COLO829 (cell line): ENCODE data around the gene TRIM50.
"Not testable (repeated sequence)": the region's sequence is repeated elsewhere in the genome, so short reads cannot be mapped to it uniquely, and the experiment has no call there.

Experiments
- DNase-seq: peaks from one replicate; pipeline ENCODE4 v3.0.0; 2012; ENCODE audit warnings: low spot score

The TRIM50 gene

GRCh38 chr7:73314271-73314670 lies 13.6 kb downstream of the TRIM50 start:
- no peak for DNase-seq

- DNase-seq, result no peak
These were observed 14.4 kb downstream of the TRIM50 start for GRCh38 chr7:73313521-73313906.

DNA sequence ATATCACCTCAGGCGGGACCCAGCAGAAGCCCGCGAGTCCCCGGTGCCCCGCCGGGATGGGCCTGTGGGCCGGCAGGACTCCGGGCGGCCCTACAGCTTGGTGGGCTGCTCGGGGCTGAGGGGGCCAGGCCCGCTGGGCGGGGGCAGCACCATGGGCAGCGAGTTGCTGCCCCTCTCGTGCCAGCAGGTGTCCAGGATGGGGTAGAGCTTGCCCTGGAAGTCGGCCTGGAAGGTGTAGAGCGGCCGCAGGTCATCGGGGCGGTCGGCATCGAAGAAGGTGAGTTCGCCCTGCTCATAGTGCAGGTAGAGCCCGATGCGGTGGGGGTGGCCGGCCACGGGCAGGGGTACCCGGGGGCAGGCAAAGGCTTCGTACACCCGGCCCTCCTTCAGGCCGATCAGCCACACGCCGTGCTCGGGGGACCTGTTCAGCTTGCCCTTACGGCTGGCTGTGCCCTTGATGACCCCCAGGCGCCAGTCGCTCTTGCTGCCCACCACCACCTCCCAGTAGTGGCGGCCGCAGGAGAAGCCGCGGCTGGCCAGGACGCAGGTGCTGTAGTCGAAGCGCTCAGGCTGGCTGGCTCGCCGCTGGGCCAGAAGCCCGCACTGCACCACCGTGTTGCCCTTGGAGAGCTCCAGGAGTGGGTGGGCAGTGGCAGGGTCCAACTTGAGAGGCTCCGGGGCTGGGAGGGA lies 14.9 kb downstream of the TRIM50 start:
- DNase-seq, result no peak

DNA sequence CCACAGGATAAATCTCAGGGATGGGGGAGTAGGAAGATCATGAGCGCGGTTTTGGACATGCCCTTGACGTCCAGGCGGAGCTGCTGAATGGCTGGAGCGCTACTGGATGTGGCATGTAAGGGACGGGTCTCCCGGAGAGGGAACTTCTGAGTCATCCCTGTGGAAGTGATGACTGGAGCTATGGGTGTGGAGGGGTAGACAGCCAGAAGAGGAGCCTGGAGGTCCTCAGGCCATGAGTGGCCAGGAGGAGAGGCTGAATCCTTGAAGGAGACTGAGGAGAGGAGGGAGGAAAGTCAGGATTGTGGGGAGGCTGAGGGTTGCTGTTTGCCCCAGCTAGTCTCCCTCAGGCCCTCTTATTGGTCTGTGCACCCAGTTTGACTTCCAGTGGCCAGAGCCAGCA lies 16.5 kb downstream of the TRIM50 start:
- not testable (repeated sequence) for DNase-seq

DNA sequence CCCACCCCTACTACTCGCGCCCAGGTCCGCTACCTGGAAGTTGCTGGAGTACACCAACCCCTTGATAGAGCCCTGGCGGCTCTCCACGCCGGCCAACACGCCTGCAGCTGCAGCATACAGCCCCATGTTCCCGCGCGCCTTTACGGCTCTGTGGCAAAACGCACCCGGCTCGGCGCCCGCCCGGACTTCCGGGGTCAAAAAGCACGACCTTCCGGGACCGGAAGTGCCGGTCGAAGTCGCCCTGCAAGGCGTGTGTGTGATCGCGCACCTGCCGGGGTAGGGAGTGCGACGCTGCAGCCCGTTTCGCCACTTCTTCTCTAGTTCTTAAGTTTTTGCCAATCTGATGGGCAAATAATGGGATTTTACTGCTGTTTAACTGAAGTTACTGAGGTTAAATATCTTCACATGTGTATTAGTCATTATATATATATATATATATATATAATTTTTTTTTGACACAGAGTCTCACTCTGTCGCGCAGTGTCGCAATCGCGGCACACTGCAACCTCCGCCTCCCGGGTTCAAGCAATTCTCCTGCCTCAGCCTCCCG lies 19.1 kb downstream of the TRIM50 start, which contains the start of gene NSUN5:
TSS of gene NSUN5 (minus strand) at position 162 of the 550 bp plus-strand sequence. CDS start at position 126, 36 bp downstream.
- peak; percentile 75 for DNase-seq

GRCh38 chr7:73308074-73308664 lies 19.7 kb downstream of the TRIM50 start:
- DNase-seq, result no peak

DNA sequence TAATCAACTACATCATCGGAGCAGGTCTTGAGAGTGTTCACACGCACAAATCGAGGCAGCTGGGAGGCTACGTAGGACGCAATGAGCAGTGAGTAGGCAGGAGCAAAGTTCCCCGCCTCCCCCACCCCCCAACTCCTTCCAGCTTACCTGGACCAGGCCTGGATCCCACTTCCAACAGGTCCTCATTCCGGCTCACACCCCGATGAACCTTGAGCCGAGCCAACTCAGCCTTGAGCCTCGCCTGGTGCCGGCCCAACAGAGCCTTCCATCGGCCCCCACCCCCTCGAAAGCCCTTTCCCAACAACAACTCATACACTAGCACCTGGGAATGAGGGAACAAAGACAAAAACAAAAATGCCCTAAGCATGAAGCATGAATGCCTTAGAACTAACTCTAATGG lies 20.4 kb downstream of the TRIM50 start:
- DNase-seq, result no peak

DNA sequence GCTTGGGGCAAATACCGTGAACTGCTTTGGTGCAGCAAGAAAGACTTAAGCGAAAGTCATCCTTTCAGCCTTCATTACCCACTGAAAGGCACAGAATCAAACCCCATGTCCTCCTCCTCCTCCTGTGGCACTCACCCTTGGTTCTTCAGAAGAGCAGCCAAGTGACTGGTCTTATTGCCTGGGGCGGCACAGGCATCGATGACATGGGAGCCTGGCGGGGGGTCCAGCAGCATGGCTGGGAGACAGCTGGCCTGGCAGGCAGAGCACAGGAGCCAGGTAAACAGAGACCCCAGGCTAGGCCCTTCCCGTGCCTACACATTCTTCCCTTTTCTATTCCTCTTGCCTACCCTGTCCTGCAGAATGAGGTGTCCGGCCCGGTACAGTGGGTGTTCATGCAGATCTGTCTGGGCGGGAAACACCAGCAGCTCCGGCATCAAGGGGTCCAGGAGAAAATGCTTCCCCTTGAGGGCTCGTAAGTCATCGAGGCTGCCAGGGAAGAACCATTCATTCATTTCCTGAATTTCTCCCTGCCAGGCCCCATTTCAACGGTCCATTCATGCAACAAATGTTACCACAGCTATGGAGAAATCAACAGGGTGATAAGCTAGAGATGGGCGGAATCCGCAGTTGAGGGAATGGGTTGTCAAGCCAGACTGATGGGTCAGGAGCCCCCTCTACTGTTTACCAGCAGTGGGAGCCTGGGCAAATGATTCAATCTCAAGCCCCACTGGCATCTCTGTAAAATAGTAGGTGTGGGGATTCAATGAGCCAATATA lies 23.1 kb downstream of the TRIM50 start:
- DNase-seq, result not testable (repeated sequence)

- DNase-seq, result no peak
These were observed 23.8 kb downstream of the TRIM50 start for GRCh38 chr7:73304071-73304470.

- DNase-seq, result no peak
These were observed 24.3 kb downstream of the TRIM50 start for GRCh38 chr7:73303546-73303945.

DNA sequence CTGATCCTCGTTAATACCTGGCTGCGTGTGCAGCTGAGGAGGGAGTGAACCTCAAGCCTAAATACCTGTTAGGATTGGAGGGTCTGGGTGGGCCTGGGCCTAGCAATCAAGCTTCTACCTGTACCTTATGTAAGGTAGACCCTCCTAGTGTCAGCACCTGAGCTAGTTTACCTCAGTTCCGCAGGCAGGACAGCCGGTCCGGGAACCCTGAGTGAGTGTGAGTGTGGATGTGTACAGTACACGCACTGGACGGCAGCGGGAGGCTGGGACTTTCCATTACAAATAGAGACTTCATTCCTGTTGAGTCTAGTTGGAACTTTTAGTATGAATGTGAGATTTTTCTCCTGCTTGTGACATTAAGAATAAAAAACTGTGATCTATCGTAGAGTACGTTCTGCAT lies 25.0 kb downstream of the TRIM50 start:
- not testable (repeated sequence) for DNase-seq

- DNase-seq, result not testable (repeated sequence)
These were observed 26.8 kb downstream of the TRIM50 start for GRCh38 chr7:73301108-73301507.

GRCh38 chr7:73299812-73300211 lies 28.1 kb downstream of the TRIM50 start:
- DNase-seq, result not testable (repeated sequence)

GRCh38 chr7:73297706-73298105 lies 30.2 kb downstream of the TRIM50 start:
- not testable (repeated sequence) for DNase-seq

DNA sequence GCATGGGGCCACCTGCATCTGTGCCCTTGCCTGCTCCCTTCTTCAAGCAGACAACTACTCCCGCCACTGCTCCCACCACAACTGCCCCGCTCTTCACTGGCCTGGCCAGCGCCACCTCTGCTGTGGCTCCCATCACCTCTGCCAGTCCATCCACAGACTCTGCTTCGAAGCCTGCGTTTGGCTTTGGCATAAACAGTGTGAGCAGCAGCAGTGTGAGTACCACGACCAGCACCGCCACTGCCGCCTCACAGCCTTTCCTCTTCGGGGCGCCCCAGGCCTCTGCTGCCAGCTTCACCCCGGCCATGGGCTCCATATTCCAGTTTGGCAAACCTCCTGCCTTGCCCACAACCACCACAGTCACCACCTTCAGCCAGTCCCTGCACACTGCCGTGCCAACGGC lies 30.6 kb downstream of the TRIM50 start:
- not testable (repeated sequence) for DNase-seq

GRCh38 chr7:73277210-73277609 lies 50.7 kb downstream of the TRIM50 start:
- not testable (repeated sequence) for DNase-seq

- DNase-seq, result not testable (repeated sequence)
These were observed 60.1 kb downstream of the TRIM50 start for GRCh38 chr7:73267813-73268212.

DNA sequence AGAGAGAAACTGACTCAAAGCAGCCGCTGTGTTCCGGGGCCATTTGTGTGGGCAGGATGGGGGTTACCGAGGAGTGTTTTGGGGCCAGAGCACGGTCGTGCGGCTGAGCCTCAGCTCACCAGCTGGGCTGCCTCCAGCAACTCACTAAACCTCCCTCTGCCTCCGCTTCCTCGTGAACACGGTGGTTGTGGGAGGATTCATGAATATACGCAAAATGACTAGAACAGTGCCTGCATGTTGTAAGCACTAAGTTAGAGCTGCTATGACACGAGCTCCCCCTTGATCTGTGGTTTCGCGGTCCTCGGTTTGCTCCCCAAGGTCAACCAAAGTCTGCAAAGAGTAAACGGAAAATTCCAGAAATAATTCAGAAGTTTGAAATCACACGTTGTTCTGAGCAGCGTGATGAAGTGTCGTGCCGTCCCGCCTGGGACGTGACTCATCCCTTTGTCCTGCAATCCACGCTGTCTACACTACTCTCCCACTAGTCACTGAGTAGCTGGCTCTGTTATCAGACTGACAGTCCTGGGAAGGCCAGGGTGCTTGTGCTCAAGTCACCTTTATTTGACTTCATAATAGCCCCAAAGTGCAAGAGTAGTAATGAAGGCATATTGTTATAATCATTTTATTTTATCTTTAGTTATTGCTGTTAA lies 61.0 kb downstream of the TRIM50 start:
- not testable (repeated sequence) for DNase-seq
